Stimulated activated CD4-positive, alpha-beta T cell treated with anti-CD3 and anti-CD28 coated beads, Interleukin-15, amount 100 ng/mL, for 48 hours (primary cell): ENCODE data around the gene ZNF878.
"Not testable (repeated sequence)": the region's sequence is repeated elsewhere in the genome, so short reads cannot be mapped to it uniquely, and the experiment has no call there.

Source experiments
- DNase-seq, 2 donors: peaks; one replicate each; pipeline ENCODE4 v3.0.0-alpha.2; 2020; ENCODE audit warnings: low read depth in 2 of 2

The ZNF878 gene

GRCh38 chr19:12052497-12053169 lies at the start of gene ZNF878:
TSS of gene ZNF878 (minus strand) at chr19:12052961. CDS start at chr19:12052801, 160 bp downstream.
- DNase-seq = peak; percentile 47 to 59

GRCh38 chr19:12098040-12098439 lies 45.3 kb upstream of the ZNF878 start:
- DNase-seq = no peak

GRCh38 chr19:12095111-12095790 lies 42.5 kb upstream of the ZNF878 start:
- DNase-seq = no peak

- DNase-seq = no peak
These were observed 41.0 kb upstream of the ZNF878 start for GRCh38 chr19:12093777-12094176.

- no peak for DNase-seq
These were observed 40.2 kb upstream of the ZNF878 start for GRCh38 chr19:12092956-12093355.

GRCh38 chr19:12092065-12092867 lies 39.5 kb upstream of the ZNF878 start:
- DNase-seq = peak; percentile 64 to 65

GRCh38 chr19:12090807-12091206 lies 38.0 kb upstream of the ZNF878 start:
- peak; percentile 46 to 70 for DNase-seq

GRCh38 chr19:12085074-12085818 lies 32.5 kb upstream of the ZNF878 start:
- DNase-seq = no peak

GRCh38 chr19:12083336-12083735 lies 30.6 kb upstream of the ZNF878 start:
- DNase-seq = not testable (repeated sequence)

- no peak for DNase-seq
These were observed 24.6 kb upstream of the ZNF878 start for GRCh38 chr19:12077375-12077774.

- DNase-seq = not testable (repeated sequence)
These were observed 23.6 kb upstream of the ZNF878 start for GRCh38 chr19:12076331-12076730.

GRCh38 chr19:12075538-12076139 lies 22.9 kb upstream of the ZNF878 start:
- DNase-seq = no peak

GRCh38 chr19:12064590-12065538 lies 12.1 kb upstream of the ZNF878 start, which contains the start of gene ZNF844:
TSS of gene ZNF844 (plus strand) at chr19:12064731. CDS start at chr19:12064874, 143 bp downstream.
- DNase-seq = peak; percentile 65 to 78

- DNase-seq = no peak
These were observed 3.0 kb upstream of the ZNF878 start for GRCh38 chr19:12055784-12056183.

GRCh38 chr19:12052091-12052496 lies 667 bp downstream of the ZNF878 start:
- no peak for DNase-seq

GRCh38 chr19:12047868-12048267 lies 4.9 kb downstream of the ZNF878 start:
- DNase-seq = no peak

GRCh38 chr19:12043752-12044422 lies 8.9 kb downstream of the ZNF878 start:
- DNase-seq = no peak

GRCh38 chr19:12042893-12043292 lies 9.9 kb downstream of the ZNF878 start:
- DNase-seq = no peak
